DOHH2 (cell line): ENCODE data around the gene SGO2.

Source experiments
- CTCF ChIP-seq: fragments of 200-600 bp; sonication (generic); IDR thresholded peaks from one replicate; pipeline ENCODE4 v1.5.1; 2014; ENCODE audit warnings: antibody characterized with exemption, mild to moderate bottlenecking, low read depth, low read length; ENCODE audit not compliant: poor library complexity, severe bottlenecking
- EZH2phosphoT487 ChIP-seq: fragments of 200-600 bp; sonication (generic); IDR thresholded peaks from 2 replicates; pipeline ENCODE4 v1.6.1; 2017; ENCODE audit warnings: borderline replicate concordance, mild to moderate bottlenecking, antibody characterized with exemption, low read length, moderate library complexity, mixed read lengths

- no peak for TF ChIP-seq CTCF
- TF ChIP-seq EZH2phosphoT487: no peak
Measured at GRCh38 chr2:200525551-200525881, 491 bp upstream of the SGO2 start.
